Chondrocyte (in vitro differentiated cells): ENCODE results near the gene ARL17B. TPM values are rescaled to one million over a fixed set of nuclear protein-coding genes. Genes with fewer than 3 reads are reported as not detected.
"Not testable (repeated sequence)": the region's sequence is repeated elsewhere in the genome, so short reads cannot be mapped to it uniquely, and the experiment has no call there.

ENCODE experiments used
- DNase-seq: peaks from one replicate; pipeline ENCODE4 v3.0.0; 2021; ENCODE audit warnings: mixed read lengths, low spot score
- H3K27ac Mint-ChIP-seq: one replicate; pipeline ENCODE4 v1.8.0; 2021; ENCODE audit warnings: mild to moderate bottlenecking, moderate library complexity, mixed read lengths; ENCODE audit not compliant: unreplicated experiment
- H3K27me3 Mint-ChIP-seq: 2 replicates; pipeline ENCODE4 v1.8.0; 2021; ENCODE audit warnings: low read depth, mixed read lengths
- H3K36me3 Mint-ChIP-seq: 2 replicates; pipeline ENCODE4 v1.8.0; 2021; ENCODE audit warnings: low read depth, mixed read lengths
- H3K4me1 Mint-ChIP-seq: 2 replicates; pipeline ENCODE4 v1.8.0; 2021; ENCODE audit warnings: low read depth, mild to moderate bottlenecking, mixed read lengths
- H3K4me3 Mint-ChIP-seq: one replicate; pipeline ENCODE4 v1.8.0; 2021; ENCODE audit warnings: mild to moderate bottlenecking, moderate library complexity, mixed read lengths; ENCODE audit not compliant: unreplicated experiment
- H3K9me3 Mint-ChIP-seq: 2 replicates; pipeline ENCODE4 v1.8.0; 2021; ENCODE audit warnings: low read depth, mixed read lengths
- CTCF ChIP-seq: fragments of 200-600 bp; sonication (generic); IDR thresholded peaks from 2 replicates; pipeline ENCODE4 v1.5.0; 2021; ENCODE audit warnings: antibody characterized with exemption, mild to moderate bottlenecking, moderate library complexity
- total RNA-seq: library from RNA; stranded (reverse); gene quantifications from 3 replicates; pipeline ENCODE4 v1.2.1, GENCODE V29; 2021

The ARL17B gene
- total RNA-seq, 1 donor from 2014 or later: 8.5 TPM

GRCh38 chr17:46273541-46274236 is 87.9 kb downstream of the ARL17B start:
- TF ChIP-seq CTCF: no peak
- no peak for DNase-seq
- peaks cover 25% of the 10 kb centered on the region for H3K27me3 Mint-ChIP-seq
- no peak overlapping the region for H3K27ac Mint-ChIP-seq
- no peak overlapping the region for H3K4me3 Mint-ChIP-seq
- H3K9me3 Mint-ChIP-seq: no peaks in the 10 kb centered on the region
- no peaks in the 10 kb centered on the region for H3K36me3 Mint-ChIP-seq
- H3K4me1 Mint-ChIP-seq: no peaks in the 10 kb centered on the region

- Mint-ChIP-seq H3K27me3 (peaks cover 22% of the 10 kb centered on the region), H3K4me3 (no peak overlapping the region), H3K36me3 (no peaks in the 10 kb centered on the region), H3K27ac (no peak overlapping the region), H3K4me1 (peaks cover 18% of the 10 kb centered on the region), H3K9me3 (no peaks in the 10 kb centered on the region)
- no peak for DNase-seq
- no peak for TF ChIP-seq CTCF
Observed at GRCh38 chr17:46270032-46270431, 91.5 kb downstream of the ARL17B start.

- H3K36me3 Mint-ChIP-seq: no peaks in the 10 kb centered on the region
- peaks cover 30% of the 10 kb centered on the region for H3K4me1 Mint-ChIP-seq
- H3K27ac Mint-ChIP-seq: peak overlapping the region; percentile 93
- peak overlapping the region; percentile 86 for H3K4me3 Mint-ChIP-seq
- no peak for TF ChIP-seq CTCF
- no peaks in the 10 kb centered on the region for H3K9me3 Mint-ChIP-seq
- H3K27me3 Mint-ChIP-seq: peaks cover 4% of the 10 kb centered on the region
- DNase-seq: peak; percentile 98
Observed at GRCh38 chr17:46266656-46267544, 94.7 kb downstream of the ARL17B start.

GRCh38 chr17:46266063-46266655 is 95.4 kb downstream of the ARL17B start:
- not testable (repeated sequence) for H3K27me3 Mint-ChIP-seq, H3K36me3 Mint-ChIP-seq, H3K9me3 Mint-ChIP-seq, DNase-seq
- Mint-ChIP-seq H3K27ac (peak overlapping the region; percentile 89), H3K4me3 (peak overlapping the region; percentile 80), H3K4me1 (peaks cover 30% of the 10 kb centered on the region)

GRCh38 chr17:46264456-46265198 is 96.9 kb downstream of the ARL17B start:
- peaks cover 2% of the 10 kb centered on the region for H3K27me3 Mint-ChIP-seq
- no peak for DNase-seq
- H3K4me3 Mint-ChIP-seq: no peak overlapping the region
- no peak for TF ChIP-seq CTCF
- peak overlapping the region; percentile 46 for H3K27ac Mint-ChIP-seq
- peaks cover 3% of the 10 kb centered on the region for H3K36me3 Mint-ChIP-seq
- H3K4me1 Mint-ChIP-seq: peaks cover 33% of the 10 kb centered on the region
- H3K9me3 Mint-ChIP-seq: no peaks in the 10 kb centered on the region
